ENCODE results near the gene CECR2.
"Not testable (repeated sequence)": the region's sequence is repeated elsewhere in the genome, so short reads cannot be mapped to it uniquely, and the experiment has no call there.

CECR2 gene

DNA sequence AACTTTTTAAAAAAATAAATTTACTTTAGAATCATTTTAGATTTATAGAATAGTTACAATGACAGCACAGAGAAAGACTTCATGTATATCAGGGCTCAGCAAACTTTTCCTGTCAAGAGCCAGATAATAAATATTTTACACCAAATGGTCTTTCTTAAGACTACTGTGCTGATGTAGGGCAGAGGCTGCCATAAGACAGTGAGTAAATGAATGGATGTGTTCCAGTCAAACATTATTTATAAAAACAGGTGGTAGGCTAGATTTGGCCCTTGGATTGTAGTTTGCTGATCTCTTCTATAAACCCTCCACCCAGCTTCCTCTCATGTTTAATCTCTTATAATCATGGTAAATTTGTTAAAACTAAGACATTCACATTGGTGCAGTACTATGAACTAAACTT lies 33.0 kb downstream of the CECR2 start:
- DNase-seq (ENCODE audit: low read depth in 2 of 2), result no peak

GRCh38 chr22:17403906-17404305 lies 34.6 kb downstream of the CECR2 start:
- DNase-seq (ENCODE audit: low read depth in 2 of 2), result no peak

GRCh38 chr22:17407643-17408042 lies 38.4 kb downstream of the CECR2 start:
- no peak for DNase-seq (ENCODE audit: low read depth in 2 of 2)

GRCh38 chr22:17410576-17410975 lies 41.3 kb downstream of the CECR2 start:
- no peak for DNase-seq (ENCODE audit: low read depth in 2 of 2)

DNA sequence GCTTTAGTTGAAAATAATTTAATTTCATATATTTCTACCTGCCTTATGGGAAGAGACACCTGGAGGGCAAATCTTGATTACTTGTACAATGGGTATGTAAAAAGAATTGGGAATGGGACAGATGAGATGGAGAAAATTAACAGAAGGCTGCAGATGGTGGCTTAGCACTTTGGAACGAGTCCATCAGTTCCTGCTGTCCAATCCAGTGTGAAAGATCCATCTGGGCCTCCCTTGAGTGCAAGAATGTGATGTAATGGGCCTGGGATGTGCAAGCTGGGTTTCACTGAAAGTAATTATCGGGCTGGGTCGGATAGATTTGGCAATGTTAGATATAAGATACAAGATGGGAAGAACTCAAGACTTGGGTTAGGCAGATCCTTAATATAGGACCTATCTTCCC lies 42.0 kb downstream of the CECR2 start:
- no peak for DNase-seq (ENCODE audit: low read depth in 2 of 2)

DNA sequence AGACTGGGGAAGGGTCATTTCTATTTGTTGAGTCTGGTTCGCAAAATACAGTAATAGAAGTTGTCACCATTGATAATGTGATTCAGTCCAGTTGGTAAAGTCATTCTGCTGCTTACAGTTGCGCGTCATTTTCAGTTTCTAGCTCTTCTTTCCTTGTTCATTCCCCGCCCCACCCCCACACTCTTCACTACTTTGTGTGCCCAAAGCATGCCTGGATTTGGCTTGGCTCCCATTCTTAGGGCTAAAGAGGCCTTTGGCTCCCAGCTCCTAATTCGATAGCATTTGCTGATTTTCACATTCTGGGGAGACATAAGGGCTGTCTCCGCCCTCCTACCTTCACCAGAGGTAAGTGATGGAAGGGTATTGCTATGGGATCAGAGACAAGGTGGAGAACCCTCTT lies 43.0 kb downstream of the CECR2 start:
- no peak for DNase-seq (ENCODE audit: low read depth in 2 of 2)

GRCh38 chr22:17418890-17419324 lies 49.6 kb downstream of the CECR2 start:
- DNase-seq (ENCODE audit: low read depth in 2 of 2), result no peak

DNA sequence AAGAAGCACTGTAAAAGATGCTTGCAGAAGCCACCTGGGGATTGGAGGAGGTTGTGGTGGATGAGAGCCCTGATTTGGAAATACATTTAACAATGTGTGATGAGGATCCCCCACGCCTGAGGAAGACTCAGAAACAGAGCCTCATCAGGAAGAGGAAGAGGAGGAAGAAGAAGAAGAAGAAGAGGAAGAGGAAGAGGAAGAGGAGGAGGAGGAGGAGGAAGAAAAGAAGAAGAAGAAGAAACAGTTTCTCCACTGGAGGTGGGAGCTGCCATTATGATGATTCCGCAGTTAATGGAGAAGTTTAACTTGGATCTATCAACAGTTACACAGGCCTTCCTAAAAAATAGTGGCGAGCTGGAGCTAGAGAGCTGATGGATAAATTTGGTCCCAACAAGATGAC lies 50.1 kb downstream of the CECR2 start:
- DNase-seq (ENCODE audit: low read depth in 2 of 2), result no peak

- DNase-seq (ENCODE audit: low read depth in 2 of 2), result no peak
Measured at GRCh38 chr22:17422736-17423343, 53.6 kb downstream of the CECR2 start.

DNA sequence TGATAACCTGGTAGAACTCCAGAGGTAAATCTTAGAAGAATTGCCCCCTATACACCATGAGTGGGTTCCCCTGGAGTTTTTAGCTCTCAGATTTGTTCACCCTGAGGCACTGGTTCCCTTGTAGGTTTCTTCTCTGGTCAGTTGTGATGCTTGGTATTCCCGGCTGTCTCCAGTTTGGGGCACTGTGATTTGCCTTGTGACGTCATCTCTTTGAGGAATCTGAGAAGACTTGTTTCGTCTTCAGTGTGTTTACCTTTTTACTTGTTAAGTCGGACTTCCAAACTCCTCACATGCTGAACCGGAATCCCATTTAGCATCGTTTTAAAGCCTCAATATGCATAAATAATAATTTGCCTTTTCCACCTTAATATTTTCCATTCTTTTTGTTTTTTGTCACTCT lies 54.4 kb downstream of the CECR2 start:
- DNase-seq (ENCODE audit: low read depth in 2 of 2), result no peak

GRCh38 chr22:17427528-17427927 lies 58.3 kb downstream of the CECR2 start:
- not testable (repeated sequence) for DNase-seq (ENCODE audit: low read depth in 2 of 2)

GRCh38 chr22:17429516-17429915 lies 60.3 kb downstream of the CECR2 start:
- DNase-seq (ENCODE audit: low read depth in 2 of 2), result no peak

DNA sequence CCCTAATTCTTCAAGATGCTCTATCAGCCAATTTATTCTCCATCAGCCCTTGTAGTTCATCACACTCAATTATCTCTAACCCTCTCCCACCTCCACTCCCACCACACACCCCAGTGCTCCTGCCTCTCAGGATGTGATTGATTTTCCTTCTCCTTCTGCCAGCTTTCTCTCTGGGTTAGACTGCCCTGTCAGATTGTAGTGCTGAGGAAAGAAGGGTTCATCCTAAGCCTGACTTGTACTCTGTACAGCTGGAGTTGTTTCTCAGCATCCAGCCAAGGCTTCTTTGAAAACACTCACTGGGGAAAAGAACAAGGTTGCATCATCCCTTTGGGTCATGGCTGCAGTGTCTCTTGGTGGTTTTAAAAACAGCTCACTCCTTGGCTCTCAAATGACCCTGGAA lies 61.2 kb downstream of the CECR2 start:
- DNase-seq (ENCODE audit: low read depth in 2 of 2), result no peak

DNA sequence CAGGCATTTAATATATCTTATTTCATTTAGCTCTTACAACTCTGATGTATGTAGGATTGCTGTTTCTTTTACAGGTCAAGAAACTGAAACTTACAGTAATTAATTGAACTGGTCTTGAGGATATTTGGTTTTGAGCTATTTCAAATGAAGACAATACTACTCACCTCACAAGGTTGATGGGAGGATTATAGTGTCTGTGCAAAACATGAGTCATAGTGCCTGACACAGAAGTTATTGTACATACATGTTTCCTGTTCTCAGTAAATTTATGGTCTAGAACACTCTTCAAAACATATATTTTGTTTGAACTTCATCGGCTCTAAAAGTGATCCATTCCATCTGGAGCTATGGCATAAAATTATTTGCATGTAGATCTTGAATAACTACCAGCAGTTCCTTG lies 61.9 kb downstream of the CECR2 start:
- no peak for DNase-seq (ENCODE audit: low read depth in 2 of 2)

DNA sequence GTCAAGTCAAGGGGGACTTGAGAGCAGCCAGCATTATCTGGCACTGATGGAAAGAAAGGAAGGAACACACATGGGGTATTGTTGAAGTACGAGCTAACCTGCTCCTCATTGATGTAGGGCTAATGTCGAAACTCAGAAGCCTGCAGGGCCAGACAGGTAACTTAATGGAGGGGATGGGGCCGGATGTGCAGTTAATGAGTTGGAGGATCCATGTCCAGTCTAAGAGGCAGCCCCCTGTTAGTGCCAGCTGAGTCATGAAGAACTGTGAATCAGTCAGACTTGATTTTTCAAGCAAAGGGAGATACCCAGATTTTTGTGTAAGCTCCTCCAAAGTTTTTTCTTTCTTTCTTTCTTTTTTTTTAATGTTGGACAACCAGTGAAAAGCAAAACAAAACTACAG lies 65.6 kb downstream of the CECR2 start:
- no peak for DNase-seq (ENCODE audit: low read depth in 2 of 2)

GRCh38 chr22:17435375-17435774 lies 66.1 kb downstream of the CECR2 start:
- DNase-seq (ENCODE audit: low read depth in 2 of 2), result no peak

- DNase-seq (ENCODE audit: low read depth in 2 of 2), result no peak
Measured at GRCh38 chr22:17436382-17436980, 67.2 kb downstream of the CECR2 start.

DNA sequence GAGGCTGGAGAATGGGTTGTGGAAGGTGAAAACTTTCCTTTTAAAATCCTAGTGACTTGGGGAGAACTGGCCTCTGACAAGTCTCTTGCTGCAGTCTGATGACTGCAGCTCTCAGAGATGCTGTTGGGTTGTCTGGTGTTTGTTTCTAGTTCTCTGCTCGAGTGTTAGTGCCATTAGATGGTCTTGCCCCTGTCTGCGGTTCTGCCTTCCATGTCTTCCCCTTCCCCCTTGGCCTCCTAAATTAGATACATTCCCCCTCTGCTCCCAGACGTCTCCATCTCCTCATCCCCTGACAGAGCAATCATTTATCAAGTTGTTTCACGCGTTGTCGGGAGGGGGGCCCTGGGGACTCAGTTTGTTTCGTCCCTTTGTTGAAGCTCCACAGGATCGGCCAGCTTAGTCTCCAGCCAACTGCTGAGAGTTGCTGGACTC lies 67.7 kb downstream of the CECR2 start:
- no peak for DNase-seq (ENCODE audit: low read depth in 2 of 2)

- no peak for DNase-seq (ENCODE audit: low read depth in 2 of 2)
Measured at GRCh38 chr22:17438026-17438425, 68.8 kb downstream of the CECR2 start.

- no peak for DNase-seq (ENCODE audit: low read depth in 2 of 2)
Measured at GRCh38 chr22:17441326-17441725, 72.1 kb downstream of the CECR2 start.

- no peak for DNase-seq (ENCODE audit: low read depth in 2 of 2)
Measured at GRCh38 chr22:17443405-17444203, 74.3 kb downstream of the CECR2 start.

DNA sequence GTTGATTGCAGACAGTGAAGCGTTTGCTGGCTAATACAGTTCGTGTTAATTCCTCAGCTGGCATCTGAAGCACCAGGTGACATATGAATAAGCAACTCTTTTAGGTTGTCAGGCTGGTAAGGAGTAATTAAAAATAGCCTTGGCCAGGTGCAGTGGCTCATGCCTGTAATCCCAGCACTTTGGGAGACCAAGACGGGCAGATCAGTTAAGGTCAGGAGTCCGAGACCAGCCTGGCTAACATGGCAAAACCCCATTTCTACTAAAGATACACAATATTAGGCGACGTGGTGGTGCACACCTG lies 74.9 kb downstream of the CECR2 start:
- DNase-seq (ENCODE audit: low read depth in 2 of 2), result no peak

GRCh38 chr22:17446698-17447097 lies 77.4 kb downstream of the CECR2 start:
- no peak for DNase-seq (ENCODE audit: low read depth in 2 of 2)
